HPDE6-E6E7 (cell line): Measurements from ENCODE around the gene BARX2.

Experiments used
- DNase-seq: peaks from one replicate; pipeline ENCODE4 v3.0.0; 2011; ENCODE audit warnings: missing footprints; ENCODE audit errors: extremely low spot score

Gene BARX2

DNA sequence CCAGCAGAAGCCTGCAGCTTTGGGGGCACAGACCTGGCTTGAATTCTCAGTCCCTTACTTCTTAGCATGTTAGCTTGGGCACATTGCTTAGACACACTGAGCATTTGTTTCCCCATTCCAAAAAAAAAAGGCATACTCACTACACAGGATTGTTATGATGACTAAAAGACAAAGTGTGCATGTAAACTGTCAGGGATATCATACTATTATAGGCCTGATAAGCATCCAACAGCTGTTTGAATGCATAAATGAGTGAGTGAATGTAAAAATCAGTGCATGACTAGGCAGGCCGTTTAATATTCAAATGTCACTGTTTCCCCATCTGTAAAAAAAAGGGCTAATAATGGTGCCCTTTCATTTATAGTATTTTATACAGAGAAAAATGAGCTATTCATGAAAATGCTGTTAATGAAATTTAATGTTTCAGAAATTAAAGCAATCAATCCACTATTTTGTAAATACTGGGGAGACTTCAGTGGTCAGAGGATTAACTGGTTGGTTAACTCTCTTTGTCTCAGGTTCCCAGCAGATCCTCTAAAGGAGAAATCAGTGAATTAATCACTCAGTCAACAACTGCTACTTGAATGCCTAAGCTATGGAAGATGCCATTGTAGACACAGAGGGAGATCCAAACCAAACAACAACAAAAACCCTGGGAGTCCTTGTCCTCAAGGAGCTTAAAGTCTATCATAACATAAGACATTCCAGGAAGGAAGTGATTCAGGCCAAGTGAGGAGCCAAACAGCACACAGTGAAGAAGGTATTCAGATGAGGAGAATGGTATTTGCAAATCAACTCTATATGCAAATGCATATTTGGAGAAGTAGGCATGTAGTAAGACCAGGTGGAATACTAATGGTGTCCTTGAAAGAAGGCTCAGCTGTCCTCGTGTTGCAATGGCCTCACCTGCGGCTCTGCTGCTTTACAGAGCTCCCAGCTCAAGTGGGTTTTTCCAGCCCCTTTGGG lies 26.8 kb downstream of the BARX2 start:
- no peak for DNase-seq

DNA sequence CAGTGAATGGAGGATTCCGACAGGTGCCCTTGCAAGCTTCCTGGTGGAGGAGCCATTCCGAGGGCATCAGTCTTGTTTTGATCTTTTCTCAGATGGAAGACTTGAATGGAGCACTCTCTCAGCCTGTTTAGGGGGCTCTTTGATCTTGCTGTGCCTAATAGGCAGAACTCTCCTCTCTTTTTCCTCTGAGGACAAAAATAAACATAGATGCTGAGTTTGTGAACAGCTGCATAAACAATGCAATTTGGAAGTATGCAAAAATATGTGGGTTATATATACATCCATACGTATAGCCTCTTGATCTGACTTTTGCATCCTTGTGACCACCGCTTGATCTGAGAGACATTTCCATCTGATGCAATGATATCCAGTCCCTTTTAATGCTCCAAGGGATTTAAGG lies 29.1 kb downstream of the BARX2 start:
- no peak for DNase-seq

DNA sequence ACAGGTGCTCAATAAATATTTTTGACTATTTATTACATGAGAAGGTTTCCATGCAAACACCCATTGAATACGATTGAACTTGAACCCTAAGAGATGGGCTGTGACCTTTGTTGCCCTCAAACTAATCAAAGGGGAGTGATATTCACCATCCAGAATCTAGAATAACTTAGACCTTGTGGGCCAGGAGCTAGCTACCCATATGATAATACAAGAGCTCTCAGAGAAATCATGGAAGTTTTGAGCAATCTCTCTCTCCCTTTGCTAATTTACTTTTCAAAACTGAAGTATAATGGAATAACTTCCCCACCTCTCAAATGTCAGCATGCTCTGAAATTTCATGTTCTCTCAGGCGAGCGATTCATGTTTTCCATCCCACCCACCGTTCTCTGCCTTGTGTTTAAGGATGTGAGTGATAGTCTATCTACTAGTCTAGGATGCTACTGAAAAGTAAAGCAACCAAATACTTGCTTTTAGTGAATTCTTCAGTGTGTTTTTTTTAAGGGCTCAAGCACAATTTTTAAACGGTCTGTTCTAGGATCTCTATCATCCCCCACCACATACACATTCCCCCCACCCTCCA lies 33.3 kb downstream of the BARX2 start:
- DNase-seq = no peak

GRCh38 chr11:129410395-129410960 lies 34.8 kb downstream of the BARX2 start:
- DNase-seq = no peak

DNA sequence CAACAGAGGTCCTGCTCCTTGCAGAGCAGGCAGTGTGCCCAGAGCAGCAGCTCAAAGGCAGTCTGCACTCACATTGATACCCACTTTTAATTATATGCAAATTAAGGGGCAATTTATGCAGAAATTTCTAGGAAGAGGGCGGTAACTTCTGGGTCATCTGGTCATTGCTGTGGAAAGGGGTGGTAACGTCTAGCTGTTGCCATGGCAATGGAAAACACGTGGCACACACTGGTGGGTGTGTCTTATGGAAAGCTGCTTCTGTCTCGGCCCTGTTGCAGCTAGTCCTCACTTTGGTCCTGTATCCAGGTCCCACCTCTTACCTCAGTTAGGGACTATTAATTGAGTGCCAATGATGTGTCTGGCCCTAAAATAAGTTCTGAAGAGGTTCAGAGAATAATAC lies 36.8 kb downstream of the BARX2 start:
- no peak for DNase-seq

- DNase-seq = no peak
Measured at GRCh38 chr11:129414144-129414872, 38.7 kb downstream of the BARX2 start.

DNA sequence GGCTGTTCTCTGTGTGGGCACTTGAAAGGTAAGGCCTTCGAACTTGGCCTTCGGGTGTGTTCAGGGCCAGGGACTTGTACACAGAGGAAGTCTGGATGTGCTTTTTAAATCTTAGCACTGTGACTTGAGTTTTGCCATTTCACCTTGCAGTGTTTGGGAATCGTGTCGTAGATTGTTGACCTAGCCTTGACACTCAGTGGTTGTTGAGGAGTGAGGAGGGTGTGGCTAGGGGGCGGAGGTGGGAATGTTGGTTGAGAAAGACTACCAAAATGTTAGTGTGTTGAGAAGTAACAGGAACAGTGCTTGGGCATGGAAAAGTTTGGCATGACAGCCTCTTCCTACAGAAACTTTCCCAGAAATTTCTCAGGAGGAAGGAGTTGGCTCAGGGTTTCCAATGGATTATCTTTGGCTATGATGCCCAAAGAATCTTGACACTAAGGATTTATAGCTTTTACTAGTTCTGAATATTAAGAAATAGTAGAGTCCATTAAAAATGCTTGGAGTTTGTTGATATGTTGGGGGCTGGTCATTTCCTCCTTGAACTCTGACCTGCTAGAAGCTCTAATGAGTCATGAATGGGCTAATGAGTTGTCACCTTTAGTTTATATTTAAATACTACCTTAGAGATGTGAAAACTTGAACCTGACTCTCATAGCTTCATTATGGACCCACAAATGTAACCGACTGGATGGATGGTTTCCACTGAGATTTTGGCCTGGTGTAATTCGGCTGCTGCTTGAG lies 40.6 kb downstream of the BARX2 start:
- DNase-seq = no peak

GRCh38 chr11:129417458-129417857 lies 41.8 kb downstream of the BARX2 start:
- DNase-seq = no peak

DNA sequence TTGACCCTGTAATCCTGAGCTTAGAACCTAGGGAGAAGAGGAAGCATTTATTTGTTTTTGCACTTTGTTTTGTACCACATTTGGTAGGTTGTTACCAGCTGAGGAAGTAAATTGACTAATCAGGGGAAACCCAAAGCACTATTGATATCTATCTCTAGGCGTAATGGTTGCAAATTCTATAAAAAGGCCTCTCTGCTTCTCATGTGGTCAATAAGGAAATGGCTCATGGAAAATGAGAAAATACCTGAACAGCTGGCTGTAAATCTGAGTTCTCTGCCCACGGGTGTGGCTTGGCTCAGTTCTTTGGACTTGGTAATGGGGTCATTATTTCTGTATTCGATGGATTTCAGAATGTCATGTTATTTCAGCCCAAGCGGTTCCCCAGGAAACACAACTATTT lies 42.4 kb downstream of the BARX2 start:
- DNase-seq = no peak

DNA sequence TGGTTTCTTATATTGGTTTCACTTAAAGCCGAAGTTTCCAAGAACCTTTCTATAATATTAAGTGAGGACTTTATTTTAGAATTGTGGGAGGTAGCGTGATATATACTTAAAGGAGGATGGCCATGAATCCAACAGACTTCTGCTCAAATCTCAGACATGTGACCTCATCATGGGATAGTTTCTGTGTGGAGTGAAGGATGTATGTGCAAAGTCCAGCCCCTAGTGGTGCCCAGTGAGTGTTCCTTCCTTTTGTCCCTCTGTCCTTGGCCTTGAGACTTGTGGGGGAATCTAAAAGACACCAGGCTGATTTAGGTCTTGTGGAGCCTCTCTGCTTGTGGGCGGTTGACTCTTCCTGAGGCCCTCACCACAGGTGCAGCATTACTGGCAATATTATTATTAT lies 43.7 kb downstream of the BARX2 start:
- no peak for DNase-seq

DNA sequence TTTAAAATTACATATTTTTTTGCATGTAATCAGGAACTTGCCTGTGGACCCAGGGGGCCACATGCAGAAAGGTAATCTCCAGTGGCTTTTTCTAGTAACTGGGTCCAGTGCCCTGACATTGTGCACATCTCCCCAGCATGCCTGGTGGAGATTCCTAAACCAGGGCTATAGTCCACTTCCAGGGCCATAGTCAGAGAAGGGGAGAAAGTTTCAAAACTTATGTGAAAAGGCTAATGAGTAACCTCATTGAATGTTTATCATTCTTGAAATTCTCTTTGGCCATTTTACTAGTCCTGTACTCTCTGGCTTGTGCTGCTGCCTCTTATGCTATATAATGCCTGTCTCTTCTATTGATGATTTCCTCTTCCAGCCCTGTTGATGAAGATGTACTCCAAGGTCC lies 47.8 kb downstream of the BARX2 start:
- no peak for DNase-seq

- DNase-seq = no peak
Measured at GRCh38 chr11:129425214-129425613, 49.6 kb downstream of the BARX2 start.

- no peak for DNase-seq
Measured at GRCh38 chr11:129426038-129426437, 50.4 kb downstream of the BARX2 start.

GRCh38 chr11:129426776-129427175 lies 51.1 kb downstream of the BARX2 start:
- no peak for DNase-seq

DNA sequence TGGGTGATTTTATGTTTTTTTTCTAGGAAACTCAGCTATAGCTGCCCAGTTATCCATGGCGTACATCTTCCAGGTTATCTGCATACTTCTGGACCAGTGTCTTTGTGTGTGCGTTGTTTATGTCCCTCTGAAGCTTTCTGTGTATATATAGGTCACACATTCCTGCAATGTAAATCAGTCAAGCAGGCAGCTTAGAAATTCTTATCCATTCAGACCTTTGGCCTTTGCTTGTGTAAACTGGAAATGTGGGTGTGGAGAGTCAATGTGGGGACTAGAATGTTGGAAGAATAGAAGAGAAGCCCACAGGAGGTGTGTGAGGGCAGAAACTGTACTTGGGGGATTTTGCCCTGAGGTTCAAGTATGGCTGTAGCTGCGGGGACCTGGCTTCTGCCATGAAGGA lies 51.7 kb downstream of the BARX2 start:
- no peak for DNase-seq

DNA sequence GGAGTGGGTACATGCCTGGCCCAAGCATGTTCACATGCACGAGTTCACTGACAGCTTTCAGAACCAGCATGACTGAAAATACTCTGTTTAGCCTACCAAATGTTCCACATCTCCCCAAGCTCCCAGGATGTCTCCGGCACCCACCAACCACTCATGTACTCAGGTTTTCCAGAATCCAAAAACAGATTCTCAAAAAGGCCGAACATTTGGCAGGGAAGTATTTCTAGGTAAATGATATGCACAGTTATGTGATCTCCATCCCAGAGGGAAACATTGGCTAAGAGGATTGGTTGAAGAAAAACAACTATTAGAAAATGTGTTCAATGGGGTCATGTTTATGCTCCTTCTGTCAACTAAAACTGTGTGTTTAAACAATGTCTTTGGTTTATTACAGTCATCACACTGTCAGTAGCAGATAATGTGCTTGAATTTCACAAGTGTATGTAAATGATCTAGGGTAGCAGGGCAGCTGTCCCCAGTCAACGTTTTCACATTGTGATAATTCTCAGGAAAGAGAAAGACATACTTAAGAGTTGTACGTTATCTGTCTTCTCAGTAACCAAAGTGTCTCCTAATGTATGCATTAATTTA lies 52.3 kb downstream of the BARX2 start:
- no peak for DNase-seq

DNA sequence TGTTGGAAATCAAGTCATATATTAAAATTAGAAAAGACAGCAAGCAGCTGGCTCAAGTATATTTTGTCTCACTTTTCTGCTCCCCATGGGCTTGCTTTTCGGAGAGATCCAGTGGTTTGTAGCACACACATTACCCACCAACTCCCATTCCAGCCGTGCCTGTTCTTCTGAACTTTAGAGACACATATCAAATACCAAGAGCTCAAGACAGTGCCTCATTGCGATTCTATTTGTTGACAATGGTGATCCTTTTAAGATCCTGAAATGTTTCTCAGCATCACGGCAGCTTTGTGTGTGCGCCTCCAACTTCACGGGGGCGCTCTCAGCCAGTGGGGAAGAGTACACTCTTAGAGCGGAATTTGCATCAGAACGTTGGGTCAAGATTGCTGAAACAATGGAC lies 52.9 kb downstream of the BARX2 start:
- DNase-seq = no peak

DNA sequence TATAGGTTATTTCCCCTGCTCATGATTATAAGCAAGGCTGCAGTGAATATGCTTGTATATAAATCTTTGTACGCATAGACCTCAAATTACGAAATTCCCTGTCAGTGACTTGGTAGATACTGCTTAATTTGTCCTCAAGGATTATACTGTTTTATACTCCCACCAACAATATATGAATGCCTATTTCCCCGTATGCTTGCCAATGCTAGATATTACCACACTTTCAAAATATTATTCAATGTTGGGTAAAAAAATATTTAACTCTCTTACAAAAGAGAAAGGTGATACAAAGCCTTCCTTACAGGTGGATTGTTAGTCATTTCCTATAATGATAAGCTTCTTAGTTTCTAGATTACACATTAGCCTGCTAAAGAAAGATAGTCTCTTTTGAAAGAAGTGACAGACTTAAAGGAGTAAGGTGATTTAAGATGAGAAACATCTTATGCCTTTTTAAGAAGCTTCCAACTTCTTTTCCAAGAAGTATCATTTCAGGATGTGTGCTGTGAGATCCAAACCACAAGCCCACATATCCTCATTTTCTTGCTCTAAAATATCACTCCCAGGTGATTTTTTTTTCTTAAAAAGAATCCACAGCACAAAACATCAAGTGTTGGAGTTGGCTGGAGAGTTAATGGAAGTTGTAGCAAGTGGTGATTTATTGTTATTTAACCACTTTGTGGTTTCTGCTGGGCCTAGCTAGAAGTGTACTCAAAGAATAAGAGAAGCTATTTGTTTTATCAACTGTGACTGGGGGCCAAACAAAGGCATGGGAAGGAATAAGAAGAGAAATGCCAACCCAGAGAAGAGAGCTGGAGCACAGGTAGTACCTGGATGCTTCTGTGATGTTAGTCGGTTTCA lies 59.2 kb downstream of the BARX2 start:
- no peak for DNase-seq

DNA sequence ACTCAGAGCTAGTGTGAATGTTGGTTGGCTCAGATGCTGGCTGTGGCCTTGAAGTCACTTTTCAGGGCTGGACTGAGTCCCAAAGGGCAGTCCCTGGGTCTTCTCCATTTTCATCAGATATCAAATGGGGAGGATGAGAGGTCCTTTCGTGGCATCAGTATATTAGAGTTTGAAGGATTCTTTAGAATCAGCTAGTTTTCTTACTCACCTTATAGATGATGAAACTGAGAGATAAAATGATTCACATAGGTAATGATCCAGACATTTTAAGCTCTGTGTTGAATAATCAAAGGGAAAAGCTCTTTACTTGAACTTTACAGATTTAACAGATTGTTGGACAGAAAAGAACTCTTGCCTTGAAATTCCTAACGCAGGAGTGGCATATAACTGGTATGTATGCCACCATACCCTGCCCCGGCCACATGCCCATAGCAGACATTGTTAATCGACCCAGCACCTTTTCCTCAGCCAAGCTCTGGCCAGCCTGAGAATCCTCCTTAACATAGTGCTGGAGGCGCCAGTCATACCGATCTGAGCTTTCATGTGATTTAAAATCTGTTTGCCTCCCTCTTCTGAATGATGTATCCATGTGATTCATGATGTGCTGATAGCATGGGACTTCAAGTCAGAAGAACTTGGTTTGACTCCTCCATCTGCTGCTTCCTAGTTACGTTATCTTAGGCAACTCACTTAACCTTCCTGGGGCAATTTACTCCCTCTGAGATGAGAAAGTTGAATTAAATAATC lies 60.0 kb downstream of the BARX2 start:
- DNase-seq = no peak

DNA sequence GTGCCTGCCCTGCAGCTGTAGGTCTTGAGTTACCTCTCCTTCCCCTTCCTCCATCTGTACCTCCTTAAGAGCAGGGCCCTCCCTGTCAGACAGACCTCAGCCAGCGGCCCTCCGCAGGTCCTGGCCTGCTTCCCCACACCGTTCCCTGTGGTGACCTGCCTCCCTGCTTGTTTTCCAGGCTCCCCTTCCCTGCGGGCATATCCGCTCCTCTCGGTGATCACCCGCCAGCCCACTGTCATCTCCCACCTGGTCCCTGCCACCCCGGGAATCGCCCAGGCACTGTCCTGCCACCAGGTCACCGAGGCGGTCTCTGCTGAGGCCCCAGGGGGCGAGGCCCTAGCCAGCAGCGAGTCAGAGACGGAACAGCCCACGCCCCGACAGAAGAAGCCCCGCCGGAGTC lies 60.9 kb downstream of the BARX2 start:
- DNase-seq = no peak
